Measurements from ENCODE around the gene REV3L.

Gene REV3L

GRCh38 chr6:111358454-111358853 is 124.6 kb downstream of the REV3L start:
- Histone ChIP-seq H3K36me3 (ENCODE audit: control insufficient read depth in 1 of 2, insufficient read depth in 2 of 2, low read length in 2 of 2) (peaks cover 18 to 19% of the 10 kb centered on the region in 2 donors), H3K9me3 (ENCODE audit: control insufficient read depth in 1 of 2, low read length in 2 of 2) (no peaks in the 10 kb centered on the region), H3K4me3 (ENCODE audit: low read depth in 1 of 2, low read length in 2 of 2) (no peak overlapping the region), H3K4me1 (ENCODE audit: control insufficient read depth in 1 of 2, insufficient read depth in 2 of 2, low read length in 2 of 2) (peaks cover 3 to 7% of the 10 kb centered on the region in 2 donors), H3K27ac (ENCODE audit: low read length) (no peak overlapping the region), H3K27me3 (ENCODE audit: low read depth, low read length) (no peaks in the 10 kb centered on the region)

GRCh38 chr6:111357705-111358104 is 125.3 kb downstream of the REV3L start:
- Histone ChIP-seq H3K4me1 (ENCODE audit: control insufficient read depth in 1 of 2, insufficient read depth in 2 of 2, low read length in 2 of 2) (peaks cover 3 to 7% of the 10 kb centered on the region in 2 donors), H3K9me3 (ENCODE audit: control insufficient read depth in 1 of 2, low read length in 2 of 2) (no peaks in the 10 kb centered on the region), H3K4me3 (ENCODE audit: low read depth in 1 of 2, low read length in 2 of 2) (no peak overlapping the region), H3K27me3 (ENCODE audit: low read depth, low read length) (no peaks in the 10 kb centered on the region), H3K27ac (ENCODE audit: low read length) (no peak overlapping the region), H3K36me3 (ENCODE audit: control insufficient read depth in 1 of 2, insufficient read depth in 2 of 2, low read length in 2 of 2) (peaks cover 18 to 19% of the 10 kb centered on the region in 2 donors)

GRCh38 chr6:111356551-111356950 is 126.5 kb downstream of the REV3L start:
- no peaks in the 10 kb centered on the region for H3K9me3 ChIP-seq (ENCODE audit: control insufficient read depth in 1 of 2, low read length in 2 of 2)
- H3K27me3 ChIP-seq (ENCODE audit: low read depth, low read length), result no peaks in the 10 kb centered on the region
- H3K27ac ChIP-seq (ENCODE audit: low read length), result no peak overlapping the region
- peaks cover 3 to 7% of the 10 kb centered on the region in 2 donors for H3K4me1 ChIP-seq (ENCODE audit: control insufficient read depth in 1 of 2, insufficient read depth in 2 of 2, low read length in 2 of 2)
- H3K4me3 ChIP-seq (ENCODE audit: low read depth in 1 of 2, low read length in 2 of 2), result no peak overlapping the region
- peaks cover 18 to 22% of the 10 kb centered on the region in 2 donors for H3K36me3 ChIP-seq (ENCODE audit: control insufficient read depth in 1 of 2, insufficient read depth in 2 of 2, low read length in 2 of 2)

GRCh38 chr6:111354758-111355555 is 128.1 kb downstream of the REV3L start:
- no peaks in the 10 kb centered on the region for H3K9me3 ChIP-seq (ENCODE audit: control insufficient read depth in 1 of 2, low read length in 2 of 2)
- no peaks in the 10 kb centered on the region for H3K27me3 ChIP-seq (ENCODE audit: low read depth, low read length)
- peaks cover 3 to 7% of the 10 kb centered on the region in 2 donors for H3K4me1 ChIP-seq (ENCODE audit: control insufficient read depth in 1 of 2, insufficient read depth in 2 of 2, low read length in 2 of 2)
- H3K36me3 ChIP-seq (ENCODE audit: control insufficient read depth in 1 of 2, insufficient read depth in 2 of 2, low read length in 2 of 2), result peaks cover 18 to 25% of the 10 kb centered on the region in 2 donors
- no peak overlapping the region for H3K27ac ChIP-seq (ENCODE audit: low read length)
- no peak overlapping the region for H3K4me3 ChIP-seq (ENCODE audit: low read depth in 1 of 2, low read length in 2 of 2)

GRCh38 chr6:111353912-111354462 is 129.0 kb downstream of the REV3L start:
- Histone ChIP-seq H3K4me3 (ENCODE audit: low read depth in 1 of 2, low read length in 2 of 2) (no peak overlapping the region), H3K9me3 (ENCODE audit: control insufficient read depth in 1 of 2, low read length in 2 of 2) (no peaks in the 10 kb centered on the region), H3K27me3 (ENCODE audit: low read depth, low read length) (no peaks in the 10 kb centered on the region), H3K4me1 (ENCODE audit: control insufficient read depth in 1 of 2, insufficient read depth in 2 of 2, low read length in 2 of 2) (peaks cover 3 to 7% of the 10 kb centered on the region in 2 donors), H3K27ac (ENCODE audit: low read length) (no peak overlapping the region), H3K36me3 (ENCODE audit: control insufficient read depth in 1 of 2, insufficient read depth in 2 of 2, low read length in 2 of 2) (peaks cover 18 to 32% of the 10 kb centered on the region in 2 donors)

GRCh38 chr6:111347589-111347988 is 135.4 kb downstream of the REV3L start:
- H3K36me3 ChIP-seq (ENCODE audit: control insufficient read depth in 1 of 2, insufficient read depth in 2 of 2, low read length in 2 of 2), result peaks cover 16 to 23% of the 10 kb centered on the region in 2 donors
- no peak overlapping the region for H3K4me3 ChIP-seq (ENCODE audit: low read depth in 1 of 2, low read length in 2 of 2)
- H3K27me3 ChIP-seq (ENCODE audit: low read depth, low read length), result no peaks in the 10 kb centered on the region
- H3K9me3 ChIP-seq (ENCODE audit: control insufficient read depth in 1 of 2, low read length in 2 of 2), result no peaks in the 10 kb centered on the region
- H3K4me1 ChIP-seq (ENCODE audit: control insufficient read depth in 1 of 2, insufficient read depth in 2 of 2, low read length in 2 of 2), result peaks cover 0 to 8% of the 10 kb centered on the region in 2 donors
- H3K27ac ChIP-seq (ENCODE audit: low read length), result no peak overlapping the region

GRCh38 chr6:111342913-111343312 is 140.1 kb downstream of the REV3L start:
- H3K4me1 ChIP-seq (ENCODE audit: control insufficient read depth in 1 of 2, insufficient read depth in 2 of 2, low read length in 2 of 2), result peaks cover 0 to 4% of the 10 kb centered on the region in 2 donors
- no peaks in the 10 kb centered on the region for H3K9me3 ChIP-seq (ENCODE audit: control insufficient read depth in 1 of 2, low read length in 2 of 2)
- H3K36me3 ChIP-seq (ENCODE audit: control insufficient read depth in 1 of 2, insufficient read depth in 2 of 2, low read length in 2 of 2), result peaks cover 10 to 24% of the 10 kb centered on the region in 2 donors
- H3K27ac ChIP-seq (ENCODE audit: low read length), result no peak overlapping the region
- no peak overlapping the region for H3K4me3 ChIP-seq (ENCODE audit: low read depth in 1 of 2, low read length in 2 of 2)
- H3K27me3 ChIP-seq (ENCODE audit: low read depth, low read length), result no peaks in the 10 kb centered on the region

- Histone ChIP-seq H3K4me3 (ENCODE audit: low read depth in 1 of 2, low read length in 2 of 2) (no peak overlapping the region), H3K9me3 (ENCODE audit: control insufficient read depth in 1 of 2, low read length in 2 of 2) (no peaks in the 10 kb centered on the region), H3K27ac (ENCODE audit: low read length) (no peak overlapping the region), H3K36me3 (ENCODE audit: control insufficient read depth in 1 of 2, insufficient read depth in 2 of 2, low read length in 2 of 2) (peaks cover 10 to 18% of the 10 kb centered on the region in 2 donors), H3K4me1 (ENCODE audit: control insufficient read depth in 1 of 2, insufficient read depth in 2 of 2, low read length in 2 of 2) (no peaks in the 10 kb centered on the region), H3K27me3 (ENCODE audit: low read depth, low read length) (no peaks in the 10 kb centered on the region)
These were observed 143.7 kb downstream of the REV3L start for GRCh38 chr6:111339294-111339693.

GRCh38 chr6:111338843-111339242 is 144.2 kb downstream of the REV3L start:
- Histone ChIP-seq H3K4me3 (ENCODE audit: low read depth in 1 of 2, low read length in 2 of 2) (no peak overlapping the region), H3K4me1 (ENCODE audit: control insufficient read depth in 1 of 2, insufficient read depth in 2 of 2, low read length in 2 of 2) (no peaks in the 10 kb centered on the region), H3K27me3 (ENCODE audit: low read depth, low read length) (no peaks in the 10 kb centered on the region), H3K36me3 (ENCODE audit: control insufficient read depth in 1 of 2, insufficient read depth in 2 of 2, low read length in 2 of 2) (peaks cover 7 to 16% of the 10 kb centered on the region in 2 donors), H3K9me3 (ENCODE audit: control insufficient read depth in 1 of 2, low read length in 2 of 2) (no peaks in the 10 kb centered on the region), H3K27ac (ENCODE audit: low read length) (no peak overlapping the region)

GRCh38 chr6:111337829-111338236 is 145.2 kb downstream of the REV3L start:
- no peaks in the 10 kb centered on the region for H3K27me3 ChIP-seq (ENCODE audit: low read depth, low read length)
- no peaks in the 10 kb centered on the region for H3K9me3 ChIP-seq (ENCODE audit: control insufficient read depth in 1 of 2, low read length in 2 of 2)
- H3K27ac ChIP-seq (ENCODE audit: low read length), result no peak overlapping the region
- no peak overlapping the region for H3K4me3 ChIP-seq (ENCODE audit: low read depth in 1 of 2, low read length in 2 of 2)
- peaks cover 8 to 20% of the 10 kb centered on the region in 2 donors for H3K36me3 ChIP-seq (ENCODE audit: control insufficient read depth in 1 of 2, insufficient read depth in 2 of 2, low read length in 2 of 2)
- no peaks in the 10 kb centered on the region for H3K4me1 ChIP-seq (ENCODE audit: control insufficient read depth in 1 of 2, insufficient read depth in 2 of 2, low read length in 2 of 2)

GRCh38 chr6:111329882-111330633 is 153.0 kb downstream of the REV3L start:
- no peaks in the 10 kb centered on the region for H3K27me3 ChIP-seq (ENCODE audit: low read depth, low read length)
- H3K36me3 ChIP-seq (ENCODE audit: control insufficient read depth in 1 of 2, insufficient read depth in 2 of 2, low read length in 2 of 2), result peaks cover 32 to 48% of the 10 kb centered on the region in 2 donors
- H3K9me3 ChIP-seq (ENCODE audit: control insufficient read depth in 1 of 2, low read length in 2 of 2), result no peaks in the 10 kb centered on the region
- H3K4me3 ChIP-seq (ENCODE audit: low read depth in 1 of 2, low read length in 2 of 2), result no peak overlapping the region
- no peak overlapping the region for H3K27ac ChIP-seq (ENCODE audit: low read length)
- H3K4me1 ChIP-seq (ENCODE audit: control insufficient read depth in 1 of 2, insufficient read depth in 2 of 2, low read length in 2 of 2), result no peaks in the 10 kb centered on the region
